ENCODE measurements around the gene DOK4.
"Not testable (repeated sequence)": the region's sequence is repeated elsewhere in the genome, so short reads cannot be mapped to it uniquely, and the experiment has no call there.

The DOK4 gene

GRCh38 chr16:57446531-57447185 lies 39.6 kb downstream of the DOK4 start:
- DNase-seq (ENCODE audit: low read depth) = no peak

- DNase-seq (ENCODE audit: low read depth) = no peak
Observed at GRCh38 chr16:57445510-57445909, 40.8 kb downstream of the DOK4 start.

GRCh38 chr16:57444711-57445110 lies 41.6 kb downstream of the DOK4 start:
- DNase-seq (ENCODE audit: low read depth) = no peak

DNA sequence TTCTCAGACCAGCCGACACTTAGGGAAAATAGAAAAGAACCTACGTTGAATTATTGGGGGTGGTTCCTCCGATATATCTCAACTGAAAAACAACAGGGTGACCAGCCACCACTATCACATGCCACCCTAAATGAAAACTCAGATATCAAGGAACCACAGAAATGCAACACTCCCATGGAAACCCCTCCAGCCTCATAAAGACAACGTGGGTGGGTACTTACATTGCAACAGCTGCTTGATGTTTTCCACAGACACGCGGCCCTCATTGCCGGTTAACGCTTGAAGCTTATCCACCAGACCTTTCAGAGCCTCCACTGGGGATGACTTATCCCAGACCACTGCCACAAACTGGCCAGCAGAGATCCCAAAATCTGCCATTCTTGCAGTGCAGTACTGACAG lies 45.7 kb downstream of the DOK4 start:
- not testable (repeated sequence) for DNase-seq (ENCODE audit: low read depth)

DNA sequence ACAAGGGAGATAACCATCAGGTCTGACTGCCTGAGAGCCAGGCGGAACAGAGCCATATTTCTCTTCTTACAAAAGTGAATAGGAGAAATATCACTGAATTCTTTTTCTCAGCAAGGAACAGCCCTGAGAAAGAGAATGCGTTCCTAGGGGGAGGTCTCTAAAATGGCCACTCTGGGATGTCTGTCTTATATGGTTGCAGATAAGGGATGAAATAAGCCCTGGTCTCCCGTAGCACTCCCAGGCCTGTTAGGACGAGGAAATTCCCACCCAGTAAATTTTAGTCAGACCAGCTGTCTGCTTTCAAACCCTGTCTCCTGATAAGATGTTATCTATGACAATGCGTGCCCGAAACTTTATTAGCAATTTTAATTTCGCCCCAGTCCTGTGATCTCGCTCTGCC lies 46.3 kb downstream of the DOK4 start:
- DNase-seq (ENCODE audit: low read depth) = not testable (repeated sequence)

- no peak for DNase-seq (ENCODE audit: low read depth)
Observed at GRCh38 chr16:57435838-57436237, 50.5 kb downstream of the DOK4 start.

GRCh38 chr16:57434003-57434402 lies 52.3 kb downstream of the DOK4 start:
- no peak for DNase-seq (ENCODE audit: low read depth)

DNA sequence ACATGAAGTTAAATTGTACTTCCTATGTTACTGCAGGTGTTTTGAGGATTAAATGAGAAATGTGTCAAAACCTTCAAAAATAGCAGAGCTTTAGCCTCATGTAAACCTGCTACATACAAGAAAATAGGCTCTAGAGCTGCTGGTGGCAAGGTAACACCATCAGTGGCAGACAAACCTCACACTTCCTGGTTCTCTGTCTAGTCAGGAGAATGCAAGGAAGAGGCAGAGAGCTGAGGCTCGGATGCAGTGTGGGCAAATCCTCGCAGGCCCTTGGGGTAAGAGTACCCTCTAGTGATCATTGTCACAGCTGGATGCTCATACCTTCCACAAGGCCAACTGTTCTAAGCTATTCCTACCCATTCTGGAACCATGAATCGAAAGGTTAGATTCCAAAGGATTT lies 53.3 kb downstream of the DOK4 start:
- DNase-seq (ENCODE audit: low read depth) = no peak

- DNase-seq (ENCODE audit: low read depth) = no peak
Observed at GRCh38 chr16:57432505-57432904, 53.8 kb downstream of the DOK4 start.

DNA sequence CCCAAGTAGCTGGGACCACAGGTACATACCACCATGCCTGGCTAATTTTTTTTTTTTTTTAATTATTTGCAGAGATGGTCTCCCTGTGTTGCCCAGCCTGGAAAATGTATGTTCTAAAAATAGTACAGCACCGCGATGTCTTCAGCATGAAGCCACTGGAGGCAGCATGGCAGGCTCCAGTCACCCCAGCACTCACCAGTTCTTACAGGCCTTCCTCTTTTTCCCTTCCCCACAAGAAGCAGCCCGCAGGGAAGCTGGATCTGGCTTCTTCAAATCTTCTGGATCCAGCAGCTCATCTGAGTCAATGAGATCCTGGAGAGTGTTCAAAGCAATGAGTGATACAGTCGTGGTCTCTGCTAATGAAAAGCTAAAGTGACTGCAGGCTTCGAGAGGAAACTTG lies 55.3 kb downstream of the DOK4 start:
- no peak for DNase-seq (ENCODE audit: low read depth)

DNA sequence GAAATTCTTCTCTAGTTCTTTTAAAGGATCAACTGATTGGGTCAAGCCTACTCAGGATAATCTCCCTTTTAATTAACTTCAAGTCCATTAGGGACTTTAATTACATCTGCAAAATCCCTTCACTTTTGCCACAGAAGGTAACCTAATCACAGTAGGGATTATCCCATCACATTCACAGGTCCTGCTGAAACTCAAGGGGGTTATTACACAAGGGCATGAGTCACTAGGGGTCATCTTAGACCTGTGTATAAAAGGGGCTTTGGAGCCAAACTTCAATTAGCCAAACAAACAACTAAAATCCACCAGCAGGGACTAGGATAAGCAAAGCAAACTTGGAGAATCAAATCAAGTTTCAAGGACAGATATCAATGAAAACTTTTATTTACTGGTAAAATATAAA lies 58.5 kb downstream of the DOK4 start:
- no peak for DNase-seq (ENCODE audit: low read depth)

DNA sequence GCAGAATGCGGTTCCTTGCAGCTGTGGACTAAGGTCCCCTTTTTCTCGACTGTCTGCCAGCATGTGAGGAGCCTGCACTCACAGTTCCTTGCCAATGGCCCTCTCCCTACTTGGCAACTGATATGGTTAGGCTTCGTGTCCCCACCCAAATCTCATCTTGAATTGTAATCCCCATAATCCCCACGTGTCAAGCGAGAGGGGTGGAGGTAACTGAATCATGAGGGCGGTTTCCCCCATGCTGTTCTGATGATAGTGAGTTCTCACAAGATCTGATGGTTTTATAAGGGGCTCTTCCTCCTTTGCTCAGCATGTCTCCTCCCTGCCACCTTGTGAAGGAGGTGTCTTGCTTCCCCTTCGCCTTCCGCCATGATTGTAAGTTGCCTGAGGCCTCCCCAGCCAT lies 59.0 kb downstream of the DOK4 start:
- DNase-seq (ENCODE audit: low read depth) = no peak

DNA sequence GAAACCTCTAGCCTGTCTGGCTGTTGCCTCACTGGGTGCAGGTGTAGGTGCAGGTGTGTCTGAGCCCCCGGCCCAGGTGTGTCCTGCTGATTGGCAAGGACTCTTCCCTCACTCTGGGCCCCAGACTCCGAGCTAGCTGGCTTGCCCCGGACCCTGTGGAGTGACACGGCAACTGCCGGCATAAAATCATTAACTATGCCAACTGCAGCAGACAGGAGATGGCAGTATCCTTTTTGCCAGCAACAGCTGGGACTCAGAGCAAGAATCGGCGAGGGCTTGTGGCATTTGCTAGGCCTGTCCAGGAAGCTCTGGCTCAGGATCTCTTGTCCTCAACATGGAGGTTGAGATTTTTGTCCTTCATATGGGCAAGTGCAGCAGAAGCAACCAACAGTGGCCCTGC lies 59.9 kb downstream of the DOK4 start:
- no peak for DNase-seq (ENCODE audit: low read depth)

DNA sequence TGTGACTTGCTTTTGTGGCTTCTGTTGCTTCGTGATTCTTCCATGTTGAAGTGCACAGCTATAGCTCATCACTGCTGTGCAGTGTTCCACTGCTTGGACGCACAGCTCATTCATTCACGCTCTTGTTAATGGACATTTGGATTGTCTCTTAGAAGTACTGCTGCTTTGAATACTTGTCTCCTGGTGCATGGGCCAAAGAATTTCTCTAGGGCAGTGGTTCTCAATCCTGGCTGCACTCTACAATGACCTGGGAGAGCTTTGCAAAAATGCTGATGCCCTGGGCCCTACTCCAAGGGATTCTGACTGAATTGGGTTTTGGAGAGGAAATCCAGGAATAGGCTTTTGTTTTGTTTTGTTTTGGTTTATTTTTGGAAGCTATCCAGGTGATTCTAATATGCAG lies 61.7 kb downstream of the DOK4 start:
- DNase-seq (ENCODE audit: low read depth) = no peak

GRCh38 chr16:57423152-57423551 lies 63.1 kb downstream of the DOK4 start:
- DNase-seq (ENCODE audit: low read depth) = no peak

GRCh38 chr16:57422026-57422944 lies 64.0 kb downstream of the DOK4 start:
- no peak for DNase-seq (ENCODE audit: low read depth)
